Measurements from ENCODE around the gene SLC9C1. TPM values are rescaled to one million over a fixed set of nuclear protein-coding genes. Genes with fewer than 3 reads are reported as not detected.

Gene SLC9C1
- total RNA-seq, 1 experiment from 2014 or later: 0.79 TPM

DNA sequence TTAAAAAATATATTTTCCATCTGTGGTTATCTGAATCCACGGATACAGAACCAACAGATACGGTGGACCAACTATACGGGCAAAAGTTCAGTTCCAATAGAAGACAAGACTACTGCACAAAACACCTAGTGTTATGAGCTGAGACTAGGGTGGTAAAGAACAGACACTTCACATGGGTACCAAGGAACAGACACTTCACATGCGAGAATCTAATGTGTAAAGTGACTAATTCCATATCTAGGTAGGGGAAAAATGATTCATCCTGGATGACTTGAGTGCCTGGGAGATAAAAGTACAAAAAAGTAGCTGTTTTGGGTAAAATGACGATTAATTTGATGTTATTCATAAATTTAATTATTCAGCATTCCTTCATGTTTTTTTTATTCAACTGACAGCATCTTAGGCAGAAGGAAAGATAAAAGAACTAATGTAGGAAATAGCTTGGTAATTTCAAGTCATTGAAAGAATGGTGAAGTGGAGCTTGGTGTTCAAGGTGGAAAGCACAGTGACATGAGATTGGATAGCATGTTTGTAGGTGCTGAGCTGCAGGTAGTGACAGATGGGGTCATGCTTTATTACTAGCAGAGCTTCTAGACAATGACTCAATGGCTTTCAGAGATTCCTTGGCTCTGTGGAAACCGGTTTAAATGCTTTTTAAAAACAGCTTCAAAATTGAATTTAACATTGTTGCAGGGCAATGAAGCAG, 44.2 kb upstream of the SLC9C1 start (continued):
- TF ChIP-seq, protein P1, sequence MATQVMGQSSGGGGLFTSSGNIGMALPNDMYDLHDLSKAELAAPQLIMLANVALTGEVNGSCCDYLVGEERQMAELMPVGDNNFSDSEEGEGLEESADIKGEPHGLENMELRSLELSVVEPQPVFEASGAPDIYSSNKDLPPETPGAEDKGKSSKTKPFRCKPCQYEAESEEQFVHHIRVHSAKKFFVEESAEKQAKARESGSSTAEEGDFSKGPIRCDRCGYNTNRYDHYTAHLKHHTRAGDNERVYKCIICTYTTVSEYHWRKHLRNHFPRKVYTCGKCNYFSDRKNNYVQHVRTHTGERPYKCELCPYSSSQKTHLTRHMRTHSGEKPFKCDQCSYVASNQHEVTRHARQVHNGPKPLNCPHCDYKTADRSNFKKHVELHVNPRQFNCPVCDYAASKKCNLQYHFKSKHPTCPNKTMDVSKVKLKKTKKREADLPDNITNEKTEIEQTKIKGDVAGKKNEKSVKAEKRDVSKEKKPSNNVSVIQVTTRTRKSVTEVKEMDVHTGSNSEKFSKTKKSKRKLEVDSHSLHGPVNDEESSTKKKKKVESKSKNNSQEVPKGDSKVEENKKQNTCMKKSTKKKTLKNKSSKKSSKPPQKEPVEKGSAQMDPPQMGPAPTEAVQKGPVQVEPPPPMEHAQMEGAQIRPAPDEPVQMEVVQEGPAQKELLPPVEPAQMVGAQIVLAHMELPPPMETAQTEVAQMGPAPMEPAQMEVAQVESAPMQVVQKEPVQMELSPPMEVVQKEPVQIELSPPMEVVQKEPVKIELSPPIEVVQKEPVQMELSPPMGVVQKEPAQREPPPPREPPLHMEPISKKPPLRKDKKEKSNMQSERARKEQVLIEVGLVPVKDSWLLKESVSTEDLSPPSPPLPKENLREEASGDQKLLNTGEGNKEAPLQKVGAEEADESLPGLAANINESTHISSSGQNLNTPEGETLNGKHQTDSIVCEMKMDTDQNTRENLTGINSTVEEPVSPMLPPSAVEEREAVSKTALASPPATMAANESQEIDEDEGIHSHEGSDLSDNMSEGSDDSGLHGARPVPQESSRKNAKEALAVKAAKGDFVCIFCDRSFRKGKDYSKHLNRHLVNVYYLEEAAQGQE (IDR thresholded peaks at IDR 0.05; ENCODE audit: low read depth): no peak

DNA sequence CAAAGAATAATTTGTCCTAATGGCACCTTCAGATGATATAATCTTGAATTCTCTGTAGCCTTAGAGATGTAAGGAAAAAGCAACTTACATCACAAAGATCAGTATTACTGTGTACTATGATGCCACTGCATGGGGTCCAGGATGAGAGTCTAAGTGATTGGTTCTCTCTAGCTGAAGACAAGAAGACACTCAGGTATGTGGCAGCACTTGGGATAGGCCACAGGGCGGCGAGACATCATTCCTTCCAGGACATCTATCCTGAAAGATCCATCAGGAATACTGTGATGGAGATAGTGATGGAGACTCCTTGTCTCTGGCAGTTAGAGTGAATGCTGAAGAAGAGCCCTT, 41.4 kb upstream of the SLC9C1 start:
- Histone ChIP-seq H3K4me3 (replicated peaks in 1 of 2; ENCODE audit: low read depth in 1 of 2, low read length in 2 of 2) (no peak overlapping the region), H3K27ac (ENCODE audit: low read depth, low read length) (no peak overlapping the region), H3K36me3 (ENCODE audit: control insufficient read depth in 1 of 2, insufficient read depth in 2 of 2, low read length in 2 of 2) (no peaks in the 10 kb centered on the region), H2AFZ (ENCODE audit: low read depth, low read length, poor library complexity, severe bottlenecking) (no peak overlapping the region), H3K9me3 (ENCODE audit: control insufficient read depth in 1 of 2, insufficient read depth in 1 of 2, low read depth in 1 of 2, low read length in 2 of 2) (no peaks in the 10 kb centered on the region), H4K20me1 (ENCODE audit: insufficient read depth) (no peaks in the 10 kb centered on the region), H3K9me2 (ENCODE audit: insufficient read depth) (no peaks in the 10 kb centered on the region), H3K9ac (ENCODE audit: low read length) (no peak overlapping the region), H3K79me2 (ENCODE audit: insufficient read depth, low read length) (no peaks in the 10 kb centered on the region), H3K4me1 (ENCODE audit: control insufficient read depth in 1 of 2, insufficient read depth in 2 of 2, low read length in 2 of 2) (no peaks in the 10 kb centered on the region), H3K4me2 (ENCODE audit: low read length) (no peak overlapping the region), H3K27me3 (ENCODE audit: insufficient read depth, low read length) (no peaks in the 10 kb centered on the region)
- ChIA-PET CTCF (interaction anchor here (0.9 kb wide), 1 partner anchor 42 kb away, joined by 3 read pairs; no protein-coding TSS in a partner anchor), POLR2A (no interaction called here), RAD21 (ENCODE audit: low non-redundant PET in 1 of 2, low total read pairs in 2 of 2, uncharacterized antibody in 2 of 2, unreplicated experiment in 2 of 2) (no interaction called here)
- TF ChIP-seq, protein P2, sequence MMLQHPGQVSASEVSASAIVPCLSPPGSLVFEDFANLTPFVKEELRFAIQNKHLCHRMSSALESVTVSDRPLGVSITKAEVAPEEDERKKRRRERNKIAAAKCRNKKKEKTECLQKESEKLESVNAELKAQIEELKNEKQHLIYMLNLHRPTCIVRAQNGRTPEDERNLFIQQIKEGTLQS (IDR thresholded peaks at IDR 0.05): no peak
- TF ChIP-seq YY1 (IDR thresholded peaks at IDR 0.05; ENCODE audit: extremely low read depth, insufficient replicate concordance, low read depth, low read length): no peak
- TF ChIP-seq SRF (IDR thresholded peaks at IDR 0.05; ENCODE audit: low read depth): no peak
- intact Hi-C loops (cut with micrococcal nuclease): no loop called here
- BruUV-seq (replicated peaks): no TSS peak
- DNase-seq (ENCODE audit: low read depth, low spot score): no peak
- ATAC-seq: no peak

All from HCT116 (cell line).